T-helper 2 cell treated with Interferon-gamma antibody and Interleukin-4, amounts not matched to agents 100 ng/mL and 5 ng/mL, for 36 hours (primary cell): ENCODE measurements around the gene ACSM5. TPM values are rescaled to one million over a fixed set of nuclear protein-coding genes. Genes with fewer than 3 reads are reported as not detected.
"Not testable (repeated sequence)": the region's sequence is repeated elsewhere in the genome, so short reads cannot be mapped to it uniquely, and the experiment has no call there.

Experiments
- intact Hi-C: fragments of 100-400 bp; cut with micrococcal nuclease; formaldehyde crosslinking; loops from one replicate; pipeline ENCODE4 v1.15.1; 2023
- total RNA-seq: library from RNA; stranded (reverse); gene quantifications from 2 replicates; pipeline ENCODE4 v1.2.3, GENCODE V29; 2022

Gene ACSM5
- total RNA-seq, 1 donor from 2014 or later, result not detected

DNA sequence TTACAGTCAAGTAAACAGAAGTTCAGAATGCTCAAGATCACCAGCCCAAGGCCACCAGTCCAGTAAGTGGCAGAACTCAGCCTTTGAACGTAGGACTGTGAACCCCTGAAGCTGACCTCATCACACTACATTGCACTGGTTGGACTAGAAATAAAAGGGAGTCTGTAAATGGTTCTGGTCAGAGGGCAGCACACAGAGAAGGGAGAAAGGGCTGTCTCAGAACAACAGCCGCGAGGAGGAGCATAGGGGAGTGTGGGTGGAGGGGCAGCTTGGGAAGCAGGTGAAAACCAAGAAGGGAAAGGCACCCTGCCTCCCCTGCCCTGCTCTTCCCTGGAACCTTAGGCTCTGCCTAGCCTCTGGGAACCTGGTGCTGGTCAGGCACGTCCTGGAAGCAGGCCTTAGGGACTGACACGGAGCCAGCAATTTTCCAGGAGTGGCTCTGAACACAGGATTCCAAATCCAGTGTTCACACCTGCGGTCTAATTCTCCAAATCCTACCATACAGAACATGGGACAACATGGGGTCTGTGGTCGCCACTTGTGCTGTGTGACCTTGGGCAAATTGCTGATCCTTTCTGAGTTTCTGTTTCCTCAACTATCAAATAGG is 11.8 kb upstream of the ACSM5 start:
- intact Hi-C loops, result no loop called here

DNA sequence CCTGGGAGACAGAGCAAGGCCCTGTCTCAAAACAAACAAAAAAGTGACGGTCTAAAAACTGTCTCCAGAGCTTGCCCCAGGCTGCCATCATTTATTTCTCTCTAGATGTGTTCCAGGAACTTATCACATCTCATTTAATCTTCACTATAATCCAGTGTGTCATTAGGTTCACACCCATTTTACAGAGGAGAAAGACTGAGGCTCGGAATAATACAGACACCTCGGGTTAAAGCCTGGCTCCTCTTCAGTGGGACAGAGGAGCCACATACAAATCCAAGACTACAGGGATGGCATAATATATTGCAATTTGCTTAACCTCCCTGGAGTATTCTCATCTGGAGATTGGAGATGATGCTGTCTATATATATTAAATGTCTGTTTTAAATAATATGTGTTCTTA is 10.7 kb upstream of the ACSM5 start:
- intact Hi-C loops, result no loop called here

DNA sequence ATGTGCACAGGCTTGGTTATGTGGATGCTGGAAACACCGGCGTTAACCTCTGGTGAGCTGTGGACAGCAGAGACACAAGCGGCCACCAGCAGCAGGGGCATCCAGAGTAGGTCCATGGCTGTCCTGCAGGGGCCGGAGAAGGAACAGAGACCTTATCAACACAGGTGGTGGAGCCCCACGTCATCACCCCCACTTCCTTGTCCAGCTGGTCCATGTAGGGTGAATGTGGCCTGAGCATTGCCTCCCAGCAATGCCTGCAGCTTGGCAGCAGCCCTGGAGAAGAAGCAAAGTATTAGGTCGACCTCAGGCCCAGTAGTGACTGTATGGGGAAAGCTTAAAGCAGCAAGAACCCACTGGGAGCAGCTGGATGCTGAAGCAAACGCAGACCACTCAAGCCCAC is 10.1 kb upstream of the ACSM5 start:
- intact Hi-C loops, result no loop called here

DNA sequence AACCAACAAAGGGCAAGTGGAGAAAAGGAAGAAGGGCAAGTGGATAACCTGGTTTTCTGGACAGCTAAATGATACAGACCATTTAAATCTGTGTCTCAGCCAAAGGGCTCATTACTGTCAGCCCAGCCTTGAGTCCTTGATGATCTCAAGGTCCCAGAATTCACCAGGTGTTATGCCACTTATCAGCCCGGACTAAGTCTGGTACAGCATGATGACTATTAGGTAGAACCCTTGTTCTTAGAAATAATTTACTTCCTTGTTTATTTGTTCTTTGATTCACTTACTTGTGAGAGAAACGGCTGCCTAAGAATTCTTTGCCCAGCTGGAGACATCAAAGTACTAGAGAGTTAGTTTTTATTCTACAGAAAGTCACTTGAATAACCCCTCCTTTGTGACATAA is 8.3 kb upstream of the ACSM5 start:
- intact Hi-C loops, result no loop called here

DNA sequence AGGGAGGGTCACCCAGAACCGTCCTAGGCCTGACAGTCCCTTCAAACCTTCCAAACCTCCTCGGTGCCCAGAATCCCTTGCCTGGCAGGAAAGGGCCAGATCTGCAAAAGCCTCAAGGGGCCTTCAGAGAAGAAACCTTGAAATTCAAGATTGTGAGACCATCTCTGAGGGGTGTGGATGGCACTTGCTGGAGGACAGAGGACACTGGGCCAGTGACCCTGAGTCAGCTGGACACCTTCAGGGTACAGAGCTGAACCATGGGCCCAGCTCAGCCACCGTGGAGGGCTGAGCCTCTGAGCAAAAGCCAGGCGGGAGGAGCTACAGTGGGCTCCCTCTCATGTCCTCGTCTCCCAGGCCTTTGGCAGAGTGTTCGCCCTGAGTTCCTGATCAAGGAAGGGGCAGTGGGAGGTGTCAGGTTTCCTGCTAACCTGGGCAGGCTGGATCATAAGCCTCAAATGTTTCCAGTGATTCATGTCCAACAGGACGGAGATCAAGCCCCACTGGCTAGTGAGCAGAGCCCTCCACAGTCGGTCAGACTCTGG is 7.8 kb upstream of the ACSM5 start:
- intact Hi-C loops, result no loop called here

DNA sequence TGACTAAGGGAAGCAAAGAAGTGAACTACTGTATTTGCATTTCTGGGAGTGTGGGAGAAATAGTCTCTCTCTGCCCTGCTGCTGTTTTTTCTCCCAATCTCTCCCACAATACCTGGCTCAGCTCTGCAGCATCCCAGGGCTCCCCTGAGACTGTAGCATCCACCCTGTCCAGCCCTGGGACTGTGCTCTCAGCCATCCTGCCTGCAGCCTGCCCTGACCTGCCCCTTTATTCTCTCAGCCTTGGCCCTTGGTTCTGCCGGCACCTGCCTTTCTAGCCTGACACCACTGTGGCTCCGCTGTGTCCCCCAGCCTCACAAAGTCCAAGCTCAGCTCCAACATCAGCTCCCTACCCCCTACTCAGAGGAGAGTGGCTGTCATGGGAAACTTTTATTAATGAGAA is 6.7 kb upstream of the ACSM5 start:
- intact Hi-C loops, result no loop called here

DNA sequence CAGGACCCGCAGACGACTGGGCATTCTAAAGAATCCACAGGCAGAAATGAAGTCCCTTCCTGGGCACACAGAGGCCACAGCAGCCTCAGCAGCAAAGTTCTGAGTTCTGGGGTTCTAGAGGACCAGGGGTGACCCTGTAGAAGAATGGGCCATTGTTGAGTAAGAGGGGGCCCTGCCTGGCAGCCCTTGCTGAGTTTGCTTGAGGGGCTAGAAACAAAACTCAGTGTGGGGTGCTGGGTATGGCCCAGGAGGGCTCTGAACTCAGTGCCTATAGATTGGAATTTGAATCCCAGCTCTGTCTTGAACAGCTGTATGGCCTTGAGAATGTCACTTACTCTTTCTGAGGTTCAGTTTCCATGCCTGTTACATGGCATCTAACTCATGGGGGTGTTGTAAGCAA is 4.7 kb upstream of the ACSM5 start, which contains the start of gene PDILT:
PDILT (minus strand) TSS at position 101 of the 400 bp plus-strand sequence. CDS start 5,437 bp downstream, outside the sequence.
- intact Hi-C loops, result no loop called here

DNA sequence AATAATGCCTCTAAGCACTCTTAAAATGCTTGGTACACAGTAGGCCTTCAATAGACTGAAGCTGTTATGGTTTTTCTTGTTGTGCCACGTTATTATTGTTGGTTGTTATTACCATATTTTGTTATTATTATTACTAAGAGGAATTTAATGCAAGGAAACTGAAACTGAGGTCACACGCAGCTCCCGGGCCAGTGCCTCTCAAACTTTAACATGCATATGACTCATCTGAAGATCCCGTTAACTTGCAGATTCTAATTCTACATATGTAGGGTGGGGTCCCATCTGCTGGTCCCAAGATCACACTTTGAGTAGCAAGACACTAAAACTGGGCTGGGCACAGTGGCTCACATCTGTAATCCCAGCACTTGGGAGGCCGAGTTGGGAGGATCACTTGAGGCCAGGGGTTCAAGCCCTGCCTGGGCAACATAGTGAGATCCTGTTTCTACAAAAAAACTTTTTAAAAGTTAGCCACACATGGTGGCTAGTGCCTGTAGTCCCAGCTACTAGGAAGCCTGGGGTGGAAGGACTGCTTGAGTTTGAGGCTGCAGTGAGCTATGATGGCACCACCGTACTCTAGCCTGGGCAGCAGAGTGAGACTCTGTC is 888 bp downstream of the ACSM5 start:
- intact Hi-C loops, result no loop called here

DNA sequence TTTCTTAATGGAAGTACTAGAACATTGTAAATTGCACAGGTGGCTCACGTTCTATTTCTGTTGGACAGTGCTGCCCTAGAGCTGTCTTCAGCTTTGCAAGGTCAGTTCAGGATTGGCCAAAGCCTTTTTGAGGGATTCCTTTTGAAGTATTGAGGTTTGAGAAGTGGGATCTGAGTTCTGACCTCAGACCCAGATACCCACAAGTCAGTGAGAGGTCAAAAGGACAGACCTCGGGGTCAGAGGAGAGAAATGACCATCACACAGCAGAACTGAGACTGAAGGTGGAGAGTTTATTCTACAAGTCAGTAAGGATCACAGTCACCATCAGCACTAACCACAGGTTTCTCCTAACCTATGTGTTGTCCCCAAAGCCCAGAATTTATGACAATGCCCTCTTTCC is 1.7 kb downstream of the ACSM5 start:
- intact Hi-C loops, result no loop called here

DNA sequence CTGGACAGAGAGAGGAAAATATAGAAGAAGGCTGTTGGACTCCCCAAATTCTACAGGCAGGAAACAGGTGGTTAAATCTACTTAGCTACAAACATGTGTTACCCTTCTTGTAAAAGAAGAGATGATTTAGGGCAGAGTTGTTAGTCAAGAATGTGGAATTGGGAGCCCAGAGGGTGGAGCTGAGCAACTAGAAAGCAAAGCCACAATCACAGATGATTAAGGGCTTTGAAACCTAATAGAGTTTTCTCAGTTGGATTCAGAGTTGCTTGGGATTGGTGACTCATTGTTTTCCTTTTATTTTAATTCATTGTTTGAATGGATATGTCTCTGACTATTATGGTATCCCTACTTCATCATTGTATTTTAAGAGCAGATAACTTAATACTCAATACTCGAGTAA is 6.2 kb downstream of the ACSM5 start:
- intact Hi-C loops, result no loop called here

DNA sequence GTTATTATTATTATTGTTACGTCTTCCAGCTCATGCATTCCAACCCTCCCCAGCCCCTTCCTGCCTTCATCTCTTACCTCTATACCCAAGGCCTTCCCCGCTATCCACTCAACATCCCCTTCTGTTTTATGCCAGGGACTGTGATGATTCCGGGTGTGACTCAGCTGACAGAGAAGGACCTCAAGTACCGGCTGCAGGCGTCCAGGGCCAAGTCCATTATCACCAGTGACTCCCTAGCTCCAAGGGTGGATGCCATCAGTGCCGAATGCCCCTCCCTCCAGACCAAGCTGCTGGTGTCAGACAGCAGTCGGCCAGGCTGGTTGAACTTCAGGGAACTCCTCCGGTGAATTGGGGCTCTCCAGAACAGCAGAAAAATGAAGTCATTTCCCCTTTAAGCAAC is 9.8 kb downstream of the ACSM5 start:
- intact Hi-C loops, result not testable (repeated sequence)

DNA sequence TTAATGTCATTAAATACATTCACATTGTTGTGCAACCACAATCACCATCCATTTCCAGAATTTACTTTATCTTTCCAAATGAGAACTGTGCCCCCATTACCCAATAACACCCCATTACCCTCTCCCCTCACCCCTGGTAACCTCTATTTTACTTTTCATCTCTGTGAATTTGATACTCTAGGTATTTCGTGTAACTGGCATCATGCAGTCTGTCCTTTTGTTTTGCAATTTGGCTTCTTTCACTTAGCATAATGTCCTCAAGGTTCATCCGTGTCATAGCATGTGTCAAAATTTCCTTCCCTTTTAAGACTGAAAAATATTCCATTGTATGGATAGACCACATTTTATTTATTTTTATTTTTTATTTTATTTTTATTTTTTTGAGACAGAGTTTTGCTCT is 12.4 kb downstream of the ACSM5 start:
- intact Hi-C loops, result not testable (repeated sequence)

DNA sequence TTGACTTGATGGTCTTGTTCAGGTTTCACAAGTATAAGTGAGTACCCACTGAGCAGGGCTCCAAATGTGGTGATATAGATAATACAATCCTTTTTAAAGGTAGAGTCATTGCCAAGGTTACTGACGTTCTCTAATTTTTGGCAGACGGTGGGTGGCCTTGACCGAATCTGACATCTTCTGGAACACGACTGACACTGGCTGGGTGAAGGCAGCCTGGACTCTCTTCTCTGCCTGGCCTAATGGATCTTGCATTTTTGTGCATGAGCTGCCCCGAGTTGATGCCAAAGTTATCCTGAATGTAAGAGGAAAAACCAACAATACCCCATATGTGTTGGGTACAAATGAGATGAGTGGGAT is 14.4 kb downstream of the ACSM5 start:
- intact Hi-C loops, result not testable (repeated sequence)

DNA sequence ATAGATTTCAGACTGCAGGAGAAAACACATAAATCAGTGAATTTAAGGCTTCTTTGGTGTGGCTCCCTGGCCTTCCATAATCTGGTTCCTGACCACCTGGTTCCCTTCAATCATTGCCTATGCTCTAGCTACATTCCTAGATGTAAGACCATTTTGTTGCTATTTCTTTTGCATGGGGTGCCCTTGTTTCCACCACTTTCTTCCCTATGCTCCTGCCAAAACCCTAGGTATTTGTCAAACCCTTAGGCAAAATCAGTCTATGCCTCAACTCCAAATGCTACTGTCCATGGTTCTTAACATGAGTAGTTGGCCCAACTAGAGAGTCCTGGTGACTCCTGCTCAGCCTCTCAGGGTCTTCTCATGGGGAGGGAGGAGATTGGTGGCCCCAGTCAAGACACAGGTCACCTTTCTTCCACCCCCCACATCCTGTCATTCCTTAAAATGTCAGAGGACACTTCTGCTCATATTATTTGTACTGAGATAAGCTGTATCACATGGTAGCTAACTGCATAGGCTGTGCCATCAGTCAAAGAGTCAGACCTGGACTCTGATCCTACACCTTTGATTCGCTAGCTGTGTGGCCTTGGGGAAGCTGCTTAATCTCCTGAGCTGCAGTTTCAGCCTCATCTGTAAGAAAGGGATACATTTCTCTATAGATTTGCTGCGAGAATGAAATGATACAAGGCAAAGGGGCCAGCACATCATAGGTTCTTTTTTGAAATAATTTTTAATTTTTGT is 15.0 kb downstream of the ACSM5 start:
- intact Hi-C loops, result no loop called here

DNA sequence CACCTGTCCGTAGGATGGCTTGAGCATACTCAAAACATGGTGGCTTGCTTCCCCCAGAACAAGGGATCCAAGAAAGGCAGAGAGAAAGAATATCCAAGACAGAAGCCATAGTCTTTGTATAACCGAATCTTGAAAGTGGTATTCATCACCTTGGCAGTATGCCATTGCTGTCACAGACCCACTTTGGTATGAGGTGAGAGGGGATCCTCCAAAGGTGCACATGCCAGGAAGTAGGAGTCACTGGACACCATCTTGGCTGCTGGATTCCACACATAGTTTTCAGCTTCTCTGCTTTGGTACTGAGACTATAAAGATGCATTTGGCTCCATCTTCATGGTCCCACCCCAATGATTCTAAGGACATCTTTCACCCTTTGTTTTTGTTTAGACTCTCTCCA is 18.1 kb downstream of the ACSM5 start:
- intact Hi-C loops, result not testable (repeated sequence)

DNA sequence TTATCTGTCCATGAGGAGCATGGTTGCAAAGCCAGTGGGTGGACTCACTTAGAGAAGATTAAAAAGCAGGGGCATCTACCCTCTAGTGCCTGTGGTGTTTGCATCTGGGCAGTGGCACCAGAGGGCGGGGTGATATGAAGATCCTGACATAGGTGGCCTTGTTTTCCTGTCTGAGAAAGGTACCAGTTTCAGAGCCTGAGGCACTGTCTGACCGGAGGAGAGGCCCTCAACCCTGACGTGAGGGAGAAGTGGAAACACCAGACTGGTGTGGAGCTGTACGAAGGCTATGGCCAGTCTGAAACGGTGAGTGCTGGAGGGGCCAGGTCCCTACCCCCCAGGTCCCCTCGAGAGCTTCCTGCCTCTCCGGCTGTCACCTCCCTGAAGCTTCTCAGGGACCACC is 20.2 kb downstream of the ACSM5 start:
- intact Hi-C loops, result not testable (repeated sequence)

DNA sequence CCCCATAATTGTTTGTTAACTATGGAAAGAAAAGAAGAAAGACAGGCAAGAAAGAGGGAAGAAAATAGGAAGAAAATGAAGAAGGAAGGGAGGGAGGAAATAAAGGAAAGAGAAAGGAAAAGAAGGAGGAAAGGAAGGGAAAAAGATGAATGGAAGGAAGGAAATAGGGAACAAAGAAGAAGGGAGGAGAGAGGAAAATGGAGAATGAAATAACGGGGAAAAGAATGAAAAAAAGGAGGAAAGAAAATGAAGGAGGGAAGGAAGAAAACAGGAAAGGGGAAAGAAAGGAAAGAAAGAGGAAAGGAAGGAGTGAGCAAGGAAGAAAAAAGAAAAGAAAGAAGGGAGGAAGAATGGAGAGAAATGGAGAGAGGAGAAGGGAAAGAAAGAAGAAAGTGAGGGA is 21.1 kb downstream of the ACSM5 start:
- intact Hi-C loops, result not testable (repeated sequence)

DNA sequence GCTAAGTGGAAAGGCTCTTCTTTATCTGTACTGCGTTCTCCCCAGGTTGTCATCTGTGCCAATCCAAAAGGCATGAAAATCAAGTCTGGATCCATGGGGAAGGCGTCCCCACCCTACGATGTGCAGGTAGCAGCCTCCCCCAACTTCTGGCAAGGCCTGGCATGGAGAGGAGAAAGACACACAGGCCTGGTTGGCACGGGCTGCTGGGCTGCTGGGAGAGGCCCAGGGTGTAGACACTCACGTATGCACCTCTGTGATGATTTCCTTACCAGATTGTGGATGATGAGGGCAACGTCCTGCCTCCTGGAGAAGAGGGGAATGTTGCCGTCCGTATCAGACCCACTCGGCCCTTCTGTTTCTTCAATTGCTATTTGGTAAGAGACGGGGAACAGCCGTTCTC is 21.6 kb downstream of the ACSM5 start:
- intact Hi-C loops, result no loop called here

DNA sequence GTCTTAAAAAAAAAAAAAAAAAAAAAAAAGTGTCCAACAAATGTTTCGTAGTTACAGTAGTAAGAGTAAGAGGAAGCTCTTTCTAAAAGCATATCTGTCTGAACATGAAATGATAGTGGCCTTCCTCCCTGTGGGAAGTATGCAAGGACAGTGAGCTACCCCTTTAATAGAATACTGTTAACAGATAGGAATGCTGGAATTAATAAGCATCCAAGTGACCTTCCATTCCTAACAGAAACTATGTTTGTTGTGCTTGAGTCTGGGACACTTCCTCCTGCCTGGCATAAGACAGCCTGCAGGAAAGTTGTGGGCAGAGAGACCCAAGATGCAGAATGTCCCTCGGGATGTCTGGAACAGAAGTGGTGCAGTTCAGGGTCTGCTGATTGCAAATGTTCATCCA is 29.6 kb downstream of the ACSM5 start:
- intact Hi-C loops, result not testable (repeated sequence)

DNA sequence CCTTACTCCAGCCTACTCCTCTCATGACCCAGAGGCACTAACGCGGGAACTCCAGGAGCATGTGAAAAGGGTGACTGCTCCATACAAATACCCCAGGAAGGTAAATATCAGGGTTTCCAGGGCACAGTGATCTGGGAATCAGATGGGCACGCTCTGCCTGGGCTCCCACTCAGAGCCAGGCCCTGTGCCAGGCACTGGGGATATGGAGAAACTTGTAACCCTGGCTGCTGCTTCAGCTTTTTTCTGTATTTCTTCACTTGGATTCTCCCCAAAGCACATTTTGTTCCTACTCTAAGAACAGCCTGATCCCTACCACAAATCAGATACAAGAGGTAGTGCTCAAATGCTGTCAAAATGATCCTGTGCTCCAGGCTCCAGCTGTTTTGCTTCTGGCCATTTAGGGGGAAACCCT is 30.5 kb downstream of the ACSM5 start:
- intact Hi-C loops, result not testable (repeated sequence)

DNA sequence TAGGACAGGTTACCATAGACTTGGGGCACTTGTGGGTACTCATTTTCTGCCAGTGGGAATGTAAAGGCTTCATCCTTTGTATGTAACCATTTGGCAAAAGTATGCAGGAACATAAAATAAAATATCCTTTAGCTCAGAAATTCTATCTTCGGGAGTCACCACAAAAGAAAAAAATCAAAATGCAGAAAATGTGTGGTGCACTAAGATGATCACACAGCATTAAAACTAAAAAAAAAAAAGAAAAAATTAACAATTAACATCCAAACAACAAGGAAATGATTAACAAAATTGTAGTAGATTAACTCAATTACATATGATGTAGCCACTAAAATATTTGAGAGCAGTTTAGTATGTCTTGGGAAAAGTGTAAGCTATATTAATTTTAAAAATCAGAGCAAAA is 31.4 kb downstream of the ACSM5 start:
- intact Hi-C loops, result not testable (repeated sequence)

DNA sequence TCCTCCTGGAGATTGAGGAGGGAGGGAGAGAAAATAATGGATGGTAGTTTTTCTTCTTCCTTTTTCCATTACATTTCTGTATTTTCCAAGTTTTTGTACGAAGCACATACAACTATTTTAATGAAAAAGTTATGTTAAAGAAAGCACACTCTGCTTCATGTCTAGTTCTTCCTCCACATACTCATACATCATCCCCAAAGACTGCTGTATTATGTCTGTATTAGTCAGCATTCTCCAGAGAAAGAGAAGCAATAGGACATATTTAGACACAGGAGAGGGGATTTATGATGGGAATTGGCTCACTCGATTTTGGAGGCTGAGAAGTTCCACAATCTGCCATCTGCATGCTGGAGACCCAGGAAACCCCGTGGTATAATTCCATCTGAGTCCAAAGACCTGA is 31.9 kb downstream of the ACSM5 start:
- intact Hi-C loops, result no loop called here

DNA sequence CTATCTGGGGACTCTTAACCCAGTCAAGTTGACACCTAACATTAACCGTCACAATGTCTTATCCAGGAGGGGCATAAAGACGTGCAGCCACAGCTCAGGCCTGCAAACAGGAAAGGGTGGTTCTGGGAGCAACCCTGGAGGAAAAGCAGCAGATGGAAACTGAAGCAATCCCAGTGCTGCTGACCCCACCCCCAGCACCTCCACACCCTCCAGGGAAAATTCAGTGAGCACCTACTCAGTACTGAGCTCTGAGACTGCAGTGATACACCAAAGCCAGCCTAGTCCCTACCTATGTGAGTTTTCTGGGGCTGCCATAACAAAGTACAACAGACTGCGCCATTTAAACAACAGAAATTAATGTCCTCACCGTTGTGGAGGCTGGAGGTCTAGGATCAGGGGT is 32.5 kb downstream of the ACSM5 start:
- intact Hi-C loops, result not testable (repeated sequence)
